ENCODE measurements around the gene KRT84.

The KRT84 gene, protein sequence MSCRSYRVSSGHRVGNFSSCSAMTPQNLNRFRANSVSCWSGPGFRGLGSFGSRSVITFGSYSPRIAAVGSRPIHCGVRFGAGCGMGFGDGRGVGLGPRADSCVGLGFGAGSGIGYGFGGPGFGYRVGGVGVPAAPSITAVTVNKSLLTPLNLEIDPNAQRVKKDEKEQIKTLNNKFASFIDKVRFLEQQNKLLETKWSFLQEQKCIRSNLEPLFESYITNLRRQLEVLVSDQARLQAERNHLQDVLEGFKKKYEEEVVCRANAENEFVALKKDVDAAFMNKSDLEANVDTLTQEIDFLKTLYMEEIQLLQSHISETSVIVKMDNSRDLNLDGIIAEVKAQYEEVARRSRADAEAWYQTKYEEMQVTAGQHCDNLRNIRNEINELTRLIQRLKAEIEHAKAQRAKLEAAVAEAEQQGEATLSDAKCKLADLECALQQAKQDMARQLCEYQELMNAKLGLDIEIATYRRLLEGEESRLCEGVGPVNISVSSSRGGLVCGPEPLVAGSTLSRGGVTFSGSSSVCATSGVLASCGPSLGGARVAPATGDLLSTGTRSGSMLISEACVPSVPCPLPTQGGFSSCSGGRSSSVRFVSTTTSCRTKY

DNA sequence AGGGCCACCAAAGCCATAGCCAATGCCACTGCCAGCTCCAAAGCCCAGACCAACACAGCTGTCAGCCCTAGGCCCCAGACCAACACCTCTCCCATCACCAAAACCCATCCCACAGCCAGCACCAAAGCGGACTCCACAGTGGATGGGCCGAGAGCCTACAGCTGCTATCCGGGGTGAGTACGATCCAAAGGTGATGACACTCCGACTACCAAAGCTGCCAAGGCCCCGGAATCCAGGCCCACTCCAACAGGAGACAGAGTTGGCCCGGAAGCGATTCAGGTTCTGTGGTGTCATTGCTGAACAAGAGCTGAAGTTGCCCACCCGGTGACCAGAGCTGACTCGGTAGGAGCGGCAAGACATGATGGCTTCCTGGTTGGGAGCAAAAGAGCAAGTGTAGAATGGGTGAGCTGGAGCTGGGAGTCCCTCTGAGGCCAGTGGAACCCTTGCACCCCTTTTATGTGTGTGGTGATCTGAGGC is at the start of gene KRT84:
KRT84 (minus strand) TSS at position 427 of the 477 bp plus-strand sequence; CDS start at position 360, 67 bp downstream.
- CTCF ChIA-PET = interaction anchor here (1.1 to 1.5 kb wide), 3 partner anchors 12 to 494 kb away, joined by 3 to 9 read pairs (median 3); partner anchors contain the start of gene KRT85
- TF ChIP-seq, protein P1, sequence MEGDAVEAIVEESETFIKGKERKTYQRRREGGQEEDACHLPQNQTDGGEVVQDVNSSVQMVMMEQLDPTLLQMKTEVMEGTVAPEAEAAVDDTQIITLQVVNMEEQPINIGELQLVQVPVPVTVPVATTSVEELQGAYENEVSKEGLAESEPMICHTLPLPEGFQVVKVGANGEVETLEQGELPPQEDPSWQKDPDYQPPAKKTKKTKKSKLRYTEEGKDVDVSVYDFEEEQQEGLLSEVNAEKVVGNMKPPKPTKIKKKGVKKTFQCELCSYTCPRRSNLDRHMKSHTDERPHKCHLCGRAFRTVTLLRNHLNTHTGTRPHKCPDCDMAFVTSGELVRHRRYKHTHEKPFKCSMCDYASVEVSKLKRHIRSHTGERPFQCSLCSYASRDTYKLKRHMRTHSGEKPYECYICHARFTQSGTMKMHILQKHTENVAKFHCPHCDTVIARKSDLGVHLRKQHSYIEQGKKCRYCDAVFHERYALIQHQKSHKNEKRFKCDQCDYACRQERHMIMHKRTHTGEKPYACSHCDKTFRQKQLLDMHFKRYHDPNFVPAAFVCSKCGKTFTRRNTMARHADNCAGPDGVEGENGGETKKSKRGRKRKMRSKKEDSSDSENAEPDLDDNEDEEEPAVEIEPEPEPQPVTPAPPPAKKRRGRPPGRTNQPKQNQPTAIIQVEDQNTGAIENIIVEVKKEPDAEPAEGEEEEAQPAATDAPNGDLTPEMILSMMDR (IDR thresholded peaks at IDR 0.05; ENCODE audit: control extremely low read depth, extremely low read depth, low read depth, missing control alignments) = no peak
- no peak for DNase-seq (ENCODE audit: extremely low spot score)
- POLR2A ChIA-PET = no interaction called here

- DNase-seq (ENCODE audit: extremely low spot score) = no peak
- TF ChIP-seq, protein P1 (IDR thresholded peaks at IDR 0.05; ENCODE audit: control extremely low read depth, extremely low read depth, low read depth, missing control alignments) = no peak
- POLR2A ChIA-PET = no interaction called here
- CTCF ChIA-PET = interaction anchor here (1.4 kb wide), 1 partner anchor 40 kb away, joined by 3 read pairs; no protein-coding TSS in a partner anchor
Measured at GRCh38 chr12:52434760-52435530, 49.5 kb upstream of the KRT84 start.

DNA sequence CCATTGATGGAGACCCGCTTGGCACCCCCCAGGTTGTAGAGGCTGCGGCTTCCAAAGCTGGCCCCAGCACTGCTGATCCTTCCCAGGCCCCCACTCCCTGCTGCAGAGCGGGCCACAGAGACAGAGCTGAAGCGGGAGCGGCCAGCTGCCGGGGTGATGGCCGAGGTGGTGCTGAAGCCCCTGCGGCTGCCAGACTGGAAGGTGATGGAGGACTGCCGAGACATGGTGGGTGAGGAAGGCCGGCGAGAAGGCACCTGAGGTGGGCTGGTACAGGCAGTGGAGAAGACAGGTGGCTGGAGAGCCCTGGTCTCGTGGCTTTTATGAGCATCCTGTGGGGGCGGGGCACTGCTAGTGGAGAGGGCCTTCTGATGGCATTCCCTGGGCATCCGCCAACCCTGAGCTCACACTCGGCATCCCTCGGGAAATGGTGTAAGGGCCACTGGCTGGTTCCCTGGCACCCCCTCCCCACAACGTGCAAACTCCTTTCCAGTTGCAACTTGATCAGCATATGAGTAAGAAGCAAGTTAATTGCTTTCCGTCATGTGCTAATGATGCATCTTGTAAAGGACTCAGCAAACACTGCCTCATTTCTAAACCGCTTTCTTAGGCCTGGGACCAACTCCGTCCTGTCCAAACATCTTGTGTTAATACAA is 48.8 kb upstream of the KRT84 start, which contains the start of gene KRT75:
KRT75 (minus strand) TSS at position 291 of the 653 bp plus-strand sequence; CDS start at position 224, 67 bp downstream.
- CTCF ChIA-PET = no interaction called here
- TF ChIP-seq, protein P1 (IDR thresholded peaks at IDR 0.05; ENCODE audit: control extremely low read depth, extremely low read depth, low read depth, missing control alignments) = no peak
- no peak for DNase-seq (ENCODE audit: extremely low spot score)
- POLR2A ChIA-PET = no interaction called here

- ChIA-PET POLR2A (no interaction called here), CTCF (no interaction called here)
- TF ChIP-seq, protein P1 (IDR thresholded peaks at IDR 0.05; ENCODE audit: control extremely low read depth, extremely low read depth, low read depth, missing control alignments) = no peak
- no peak for DNase-seq (ENCODE audit: extremely low spot score)
Measured at GRCh38 chr12:52433501-52434080, 48.1 kb upstream of the KRT84 start.

- DNase-seq (ENCODE audit: extremely low spot score) = no peak
- POLR2A ChIA-PET = no interaction called here
- TF ChIP-seq, protein P1 (IDR thresholded peaks at IDR 0.05; ENCODE audit: control extremely low read depth, extremely low read depth, low read depth, missing control alignments) = no peak
- CTCF ChIA-PET = no interaction called here
Measured at GRCh38 chr12:52432559-52433207, 47.2 kb upstream of the KRT84 start.
